COR-L47 (cell line): ENCODE results near the gene EPN2.

Experiments used
- DNase-seq: peaks from one replicate; lab custom pipeline; 2025; lab: John Stamatoyannopoulos, UW

EPN2 gene

DNA sequence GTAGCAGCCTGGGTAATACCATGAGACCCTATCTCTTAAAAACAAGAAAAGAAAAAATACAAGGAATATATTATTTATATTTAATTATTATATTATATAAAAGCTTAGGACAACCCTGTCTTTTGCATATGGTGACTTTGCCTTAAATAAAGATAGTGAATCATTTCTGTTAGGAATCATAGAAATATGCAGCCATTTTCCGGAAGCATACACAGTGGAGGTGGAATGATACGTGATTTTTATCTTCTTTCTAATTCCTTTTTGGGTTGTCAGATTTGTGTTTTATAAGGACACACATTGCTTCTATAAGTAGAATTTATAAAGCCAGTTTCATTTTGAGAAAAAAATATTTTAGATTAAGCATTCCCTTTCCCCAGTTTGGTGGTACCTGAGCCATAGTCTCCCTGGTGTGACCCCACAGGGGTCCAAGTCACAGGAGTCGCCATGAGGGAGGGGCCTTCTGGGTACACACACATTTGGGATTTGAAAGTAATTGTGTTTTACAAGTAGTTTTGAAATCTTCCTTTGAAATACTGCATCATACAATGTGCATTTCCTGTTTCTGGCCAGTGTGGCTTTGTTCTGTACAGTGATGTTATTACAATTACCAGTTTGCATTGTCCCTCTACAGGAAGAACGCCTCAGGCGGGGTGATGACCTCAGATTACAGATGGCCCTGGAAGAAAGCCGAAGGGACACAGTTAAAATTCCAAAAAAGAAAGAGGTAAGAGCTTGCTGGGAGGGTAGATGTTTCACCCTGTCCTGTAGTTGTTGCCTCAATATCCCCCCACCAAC lies 74.5 kb downstream of the EPN2 start:
- no peak for DNase-seq

DNA sequence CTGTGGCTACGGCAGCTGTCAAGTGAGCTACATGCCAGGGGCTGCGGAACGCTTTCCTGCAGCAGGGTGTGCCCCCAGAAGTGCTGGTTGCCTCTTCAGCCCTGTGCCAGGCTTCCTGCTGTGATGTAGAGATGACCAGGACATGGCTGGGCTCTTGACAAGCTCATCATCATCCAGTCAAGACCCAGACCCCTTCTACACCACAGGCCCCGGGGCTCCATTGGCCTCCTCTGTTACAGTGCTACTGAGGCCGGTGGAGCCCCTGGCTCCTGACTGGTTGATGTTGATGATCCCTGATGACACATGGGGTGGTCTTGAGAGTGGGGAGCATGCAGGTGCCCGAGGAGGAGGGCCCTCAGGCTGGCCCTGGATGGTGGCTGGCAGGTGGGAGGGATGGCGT lies 75.2 kb downstream of the EPN2 start:
- DNase-seq = no peak

DNA sequence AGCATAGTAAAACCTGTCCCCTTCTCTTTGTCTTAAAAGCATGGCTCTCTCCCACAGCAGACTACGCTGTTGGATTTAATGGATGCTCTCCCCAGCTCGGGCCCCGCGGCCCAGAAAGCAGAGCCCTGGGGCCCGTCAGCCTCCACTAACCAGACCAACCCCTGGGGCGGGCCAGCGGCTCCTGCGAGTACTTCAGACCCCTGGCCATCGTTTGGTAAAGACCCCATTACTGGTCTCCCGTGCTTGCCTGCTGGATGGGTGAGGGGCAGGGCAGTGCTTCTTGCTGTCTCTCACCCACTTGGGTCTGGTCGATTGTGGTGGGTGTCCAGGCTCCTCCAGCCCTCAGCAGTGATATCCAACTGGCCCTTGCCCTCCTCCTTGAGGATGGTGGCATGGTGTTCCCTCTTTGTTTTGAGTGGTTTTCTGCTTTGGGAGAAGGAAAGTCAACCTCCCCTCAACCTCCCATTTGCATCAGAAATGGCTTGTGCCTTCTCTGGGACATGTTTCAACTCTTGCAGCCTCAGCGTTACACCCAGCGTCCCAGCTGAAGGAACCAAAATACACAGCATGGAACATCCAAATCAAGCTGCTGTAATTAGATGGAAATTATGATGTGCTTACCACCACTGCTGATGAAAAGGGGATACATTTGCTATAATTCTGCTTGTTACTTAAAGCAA lies 76.0 kb downstream of the EPN2 start:
- DNase-seq = no peak

DNA sequence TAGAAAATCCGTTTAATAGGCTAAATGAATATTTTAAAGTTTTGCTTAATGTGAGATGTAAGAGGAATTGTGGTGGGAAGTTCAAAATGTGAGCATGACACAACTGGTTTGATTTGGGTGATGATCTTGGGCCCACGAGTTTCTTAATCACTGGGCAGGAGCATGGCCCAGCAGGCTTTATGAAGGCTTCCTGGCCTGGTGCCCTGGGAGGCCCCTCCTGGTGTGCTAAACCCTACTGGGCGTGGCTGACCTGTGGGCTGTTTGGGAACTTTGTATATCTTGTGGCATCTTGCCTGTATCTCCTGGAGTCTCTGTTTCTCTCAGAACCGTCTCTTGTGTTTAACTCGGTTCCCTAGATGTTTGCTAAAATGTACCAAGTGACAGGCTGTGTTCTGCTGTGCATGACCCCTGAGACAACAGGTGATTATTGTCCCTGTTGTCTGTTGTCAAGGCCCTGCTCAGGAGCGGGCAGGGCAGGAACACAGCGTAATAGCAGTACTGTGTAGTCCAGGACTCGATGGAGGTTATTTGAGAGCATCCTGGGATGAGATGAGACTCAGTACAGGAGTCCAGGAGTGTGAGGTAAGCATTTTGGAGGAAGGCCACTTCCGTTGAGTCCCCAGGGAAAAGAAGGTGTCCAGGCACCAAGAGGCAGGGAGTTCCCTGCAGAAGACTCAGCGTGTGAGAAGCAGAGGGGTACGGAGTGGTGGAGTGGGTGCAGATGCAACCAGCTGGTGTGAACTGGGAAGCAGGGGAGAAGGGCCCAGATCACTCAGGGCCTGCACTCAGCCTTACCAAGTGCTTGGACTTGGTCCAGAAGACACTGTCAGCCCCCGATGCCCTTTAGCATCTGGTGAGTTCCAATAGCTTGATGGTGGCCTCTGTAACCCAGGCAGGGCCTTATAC lies 76.8 kb downstream of the EPN2 start:
- no peak for DNase-seq

DNA sequence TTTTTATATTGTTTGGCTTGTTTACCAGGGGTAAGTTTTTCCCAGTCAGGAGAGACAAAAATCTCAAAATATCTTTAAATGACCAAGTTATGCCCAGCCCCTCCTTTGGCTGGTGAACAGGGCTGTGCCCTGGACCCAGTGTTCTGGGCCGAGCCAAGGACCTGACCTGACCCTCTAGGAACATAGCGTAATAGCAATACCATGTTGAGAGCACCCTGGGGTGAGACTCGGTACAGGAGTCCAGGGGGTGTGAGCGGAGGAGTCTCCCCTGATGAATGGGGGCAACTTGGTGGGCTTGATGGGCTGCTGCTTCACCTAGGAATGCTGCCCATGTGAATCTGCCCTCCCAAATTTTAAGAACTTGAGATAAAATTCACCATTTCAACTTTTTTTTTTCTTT lies 77.9 kb downstream of the EPN2 start:
- DNase-seq = no peak

DNA sequence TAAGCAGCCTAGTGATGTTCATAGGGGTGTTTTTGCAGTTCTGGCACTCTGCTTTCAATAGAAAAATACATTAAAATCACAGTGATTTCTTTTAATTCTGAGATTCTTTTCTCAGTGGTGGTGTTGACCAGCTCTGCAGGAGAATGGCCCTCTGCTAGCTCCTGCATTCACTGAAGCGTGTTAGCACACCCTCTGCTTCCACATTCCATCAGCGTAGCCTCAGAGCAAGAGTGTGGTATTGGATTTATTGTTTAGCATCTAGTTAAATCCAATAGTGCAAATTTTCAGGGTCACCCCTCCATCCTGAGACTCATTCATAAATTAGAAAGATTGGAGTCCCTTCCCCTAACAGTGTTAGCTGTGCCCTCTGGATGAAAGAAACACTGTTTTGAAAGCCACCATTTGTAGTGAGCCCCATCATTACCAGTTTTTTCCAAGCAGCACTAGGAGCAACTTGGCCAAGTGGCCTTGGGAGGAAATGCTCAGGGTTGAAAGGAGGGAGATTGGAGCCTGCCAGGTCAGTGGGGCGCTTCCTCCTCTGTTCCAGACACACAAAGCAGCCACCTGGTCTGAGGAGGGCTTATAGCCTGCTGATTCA lies 79.7 kb downstream of the EPN2 start:
- DNase-seq = no peak

DNA sequence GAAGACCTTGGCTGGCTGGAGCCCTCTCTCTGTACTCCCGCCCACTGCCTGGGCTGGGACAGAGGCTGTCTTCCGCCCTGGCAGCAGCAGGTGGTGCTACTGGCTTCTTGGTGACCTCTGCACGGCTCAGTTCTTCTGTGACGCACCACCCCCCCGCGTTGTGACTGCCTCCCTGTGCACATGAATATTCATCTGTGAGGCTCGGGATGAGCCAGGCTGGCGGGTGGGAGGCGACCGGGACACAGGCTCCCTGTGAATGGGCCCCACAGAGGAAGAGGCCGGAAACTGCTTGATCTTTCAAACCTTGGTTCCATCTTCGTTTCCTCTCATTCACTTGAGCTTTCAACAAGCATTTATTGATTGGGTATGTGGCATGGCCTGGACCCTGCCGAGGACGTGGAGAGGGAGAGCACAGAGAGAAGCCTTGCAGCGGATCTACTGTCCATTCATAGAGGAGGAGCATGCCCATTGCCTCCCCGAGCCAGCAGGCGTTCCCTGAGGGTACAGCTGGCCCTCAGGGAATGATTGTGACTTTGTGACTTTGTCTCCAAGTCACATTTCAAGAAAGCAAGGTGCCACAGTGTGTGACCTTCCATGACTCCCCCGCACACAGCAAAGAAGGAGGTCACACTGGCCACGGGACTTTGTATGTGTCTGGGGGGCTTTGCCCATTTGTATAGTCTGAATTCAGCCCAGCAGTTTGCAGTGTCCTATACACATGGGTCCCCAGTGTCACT lies 80.4 kb downstream of the EPN2 start:
- DNase-seq = no peak

DNA sequence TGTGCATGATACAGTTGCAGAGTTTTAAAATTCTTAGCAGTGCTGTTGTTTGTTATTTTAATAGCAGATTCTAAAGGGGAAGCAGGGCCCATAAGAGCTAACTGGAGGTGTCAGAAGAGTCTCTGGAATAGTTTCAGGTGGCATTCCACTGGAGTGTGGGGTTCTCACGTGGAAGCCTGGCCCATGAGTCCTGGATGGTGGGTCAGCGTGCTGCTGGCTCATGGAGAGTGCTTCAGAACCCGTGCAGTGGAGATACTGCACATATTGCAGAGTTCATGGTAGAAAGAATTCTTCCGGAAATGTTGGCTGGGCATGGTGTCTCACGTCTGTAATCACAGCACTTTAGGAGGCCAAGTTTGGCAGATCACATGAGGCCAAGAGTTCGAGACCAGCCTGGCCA lies 81.4 kb downstream of the EPN2 start:
- no peak for DNase-seq

DNA sequence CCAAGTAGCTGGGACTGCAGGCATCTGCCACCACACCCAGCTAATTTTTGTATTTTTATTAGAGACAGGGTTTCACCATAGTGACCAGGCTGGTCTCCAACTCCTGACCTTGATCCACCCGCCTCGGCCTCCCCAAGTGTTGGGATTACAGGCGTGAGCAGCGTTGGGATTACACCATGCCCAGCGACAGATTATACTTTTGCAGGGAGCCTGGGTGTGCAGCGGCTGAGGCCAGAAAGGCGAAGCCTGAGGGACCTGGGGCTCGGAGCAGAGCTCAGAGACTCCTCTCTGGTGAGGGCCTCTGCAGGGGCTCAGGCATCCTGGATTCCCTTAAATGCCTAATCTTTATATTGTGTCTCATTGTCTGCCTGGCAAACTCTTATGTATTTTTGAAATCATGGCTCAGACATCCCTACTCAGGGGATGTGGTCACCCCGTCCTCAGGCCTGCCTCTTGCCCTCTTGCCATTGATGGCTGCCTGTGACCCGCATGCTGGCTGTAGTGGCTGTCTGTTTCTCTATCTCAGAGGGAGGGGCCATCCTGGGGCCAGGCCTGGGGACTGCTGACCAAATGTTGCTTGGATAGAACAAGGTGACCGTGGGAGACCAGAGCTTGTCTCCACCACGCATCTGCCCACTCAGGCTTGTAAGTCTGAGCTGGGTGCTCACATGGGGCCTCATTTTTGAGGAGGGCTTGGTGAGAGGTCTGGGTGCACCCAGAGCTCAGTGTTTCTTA lies 82.8 kb downstream of the EPN2 start:
- DNase-seq = no peak

DNA sequence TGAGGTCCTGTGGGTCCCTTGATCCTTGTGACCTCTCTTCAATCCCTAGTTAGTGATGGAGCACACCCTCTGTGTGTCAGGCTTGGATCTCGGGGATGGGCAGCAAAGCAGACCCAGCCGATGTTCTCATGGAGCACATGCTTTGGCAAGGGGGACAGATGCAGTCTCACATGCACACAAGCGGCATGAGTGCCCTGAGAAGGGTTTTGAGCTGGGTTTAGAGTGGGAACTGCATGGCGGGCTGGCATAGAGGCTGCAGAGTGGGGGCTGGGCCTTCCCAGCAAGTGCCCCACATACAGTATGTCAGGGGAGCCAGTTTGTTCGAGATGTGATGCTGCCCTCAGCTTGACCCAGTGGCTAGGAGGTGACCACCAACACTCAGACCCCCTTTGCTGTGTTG lies 83.7 kb downstream of the EPN2 start:
- no peak for DNase-seq

DNA sequence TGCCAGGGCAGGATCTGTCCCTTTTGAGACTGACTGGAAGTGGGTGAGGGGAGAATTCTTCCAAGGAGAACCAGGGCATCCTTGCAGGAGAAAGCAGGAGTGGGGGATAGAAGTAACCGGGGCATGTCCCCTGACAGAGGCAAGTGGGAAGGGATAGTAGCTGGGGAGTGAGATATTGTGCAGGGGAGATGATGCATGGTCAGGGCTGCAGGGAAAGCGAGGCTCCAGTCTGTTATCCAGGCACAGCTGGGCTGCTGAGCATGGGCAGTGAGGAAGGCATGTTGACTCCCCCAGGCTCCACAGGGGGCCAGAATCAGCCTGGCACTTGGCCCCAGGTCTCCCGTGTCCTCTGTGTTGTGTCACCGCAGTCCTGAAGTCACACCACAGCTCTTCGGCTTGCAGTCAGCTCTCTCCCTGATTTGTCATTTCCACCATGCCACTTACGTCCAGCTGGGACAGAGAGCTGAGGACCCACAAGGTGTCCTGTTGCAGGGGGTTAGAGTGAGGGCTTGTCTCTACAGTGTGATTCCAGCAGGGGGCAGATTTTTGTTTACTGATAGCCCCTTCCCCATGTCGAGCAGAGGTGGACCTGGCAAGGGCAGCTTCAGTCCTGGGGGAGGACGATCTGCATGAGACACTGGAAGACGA lies 84.4 kb downstream of the EPN2 start:
- no peak for DNase-seq

DNA sequence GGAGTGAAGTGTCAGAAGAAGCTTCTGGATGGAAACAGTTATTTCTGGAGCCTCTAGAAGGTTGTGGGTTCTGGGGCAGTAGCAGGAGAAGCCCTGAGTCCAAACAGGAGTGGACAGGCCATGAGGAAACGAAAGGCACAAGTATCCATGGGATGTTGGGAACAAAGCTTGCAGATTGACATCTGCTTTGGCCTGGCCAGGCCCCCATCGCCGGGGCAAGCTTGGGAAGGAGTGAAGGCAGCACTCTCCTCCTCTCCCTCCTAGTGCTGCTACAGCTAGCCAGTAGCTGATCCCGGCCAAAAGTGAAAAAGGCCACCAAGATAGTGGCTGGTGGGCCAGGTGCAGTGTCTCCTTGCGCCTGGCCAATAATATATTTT lies 85.0 kb downstream of the EPN2 start:
- no peak for DNase-seq

DNA sequence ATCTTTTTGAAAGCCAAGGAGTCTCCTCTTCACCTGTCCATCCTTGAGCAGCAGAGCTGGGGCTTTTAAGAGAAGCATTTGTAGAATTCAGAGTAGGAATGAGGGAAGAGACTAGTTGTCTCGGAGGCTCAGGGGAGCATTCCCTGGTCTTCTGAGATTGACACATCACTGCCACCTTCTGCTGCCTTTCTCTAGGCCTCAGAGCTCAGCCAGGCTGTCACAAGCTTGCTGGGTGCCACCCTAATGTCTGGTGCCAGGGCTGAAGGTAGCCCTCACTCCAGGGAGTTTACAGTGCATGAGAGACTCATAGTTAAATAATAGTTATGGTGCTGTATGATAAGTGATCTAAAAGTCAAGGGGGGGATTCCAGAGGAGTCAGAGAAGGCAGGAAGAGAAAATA lies 85.7 kb downstream of the EPN2 start:
- DNase-seq = no peak

DNA sequence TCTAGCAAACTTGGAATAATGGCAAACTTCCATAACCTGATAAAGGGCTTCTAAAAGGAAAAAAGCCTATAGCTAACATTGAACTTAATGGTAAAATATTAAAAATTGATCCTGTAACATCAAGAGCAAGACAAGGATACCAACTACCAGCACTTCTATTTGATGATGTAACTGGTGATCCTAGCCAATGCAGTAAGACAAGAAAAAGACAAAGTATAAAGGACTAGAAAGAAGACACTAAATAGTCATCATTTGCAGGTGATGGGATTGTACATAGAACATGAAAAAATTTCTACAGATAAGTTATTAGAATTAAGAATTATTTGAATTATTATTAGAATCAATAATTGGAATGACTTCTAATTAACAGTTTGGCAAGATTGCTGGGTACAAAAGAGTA lies 88.4 kb downstream of the EPN2 start:
- no peak for DNase-seq

DNA sequence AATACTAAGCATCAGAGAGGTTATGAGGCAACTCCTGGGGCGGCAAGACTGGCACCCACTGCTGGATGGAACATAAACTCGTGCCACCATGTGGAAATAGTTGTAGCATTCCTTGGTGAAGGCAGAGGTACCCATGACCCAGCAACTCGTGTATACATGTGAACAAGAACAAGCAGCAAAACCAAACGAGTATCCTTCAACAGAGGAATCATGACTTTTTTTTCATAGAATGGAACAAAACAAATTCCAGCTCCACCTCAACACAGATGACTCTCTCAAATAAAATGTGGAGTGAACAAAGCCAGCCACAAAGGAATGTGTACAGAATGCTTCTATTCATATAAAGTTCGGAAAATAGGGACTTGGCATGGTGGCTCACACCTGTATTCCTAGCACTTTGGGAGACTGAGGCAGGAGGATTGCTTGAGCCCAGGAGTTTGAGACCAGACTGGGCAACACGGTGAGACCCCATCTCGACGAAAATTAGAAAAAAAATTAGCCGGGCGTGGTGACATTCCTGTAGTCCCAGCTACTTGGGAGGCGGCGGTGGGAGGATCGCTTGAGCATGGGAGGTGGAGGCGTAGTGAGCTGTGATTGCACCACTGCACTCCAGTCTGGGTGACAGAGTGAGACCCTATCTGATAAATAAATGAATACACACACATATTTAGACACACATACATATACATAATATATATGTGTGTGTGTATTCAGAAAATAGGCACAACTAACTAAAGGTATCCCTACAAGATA lies 90.0 kb downstream of the EPN2 start:
- DNase-seq = no peak

DNA sequence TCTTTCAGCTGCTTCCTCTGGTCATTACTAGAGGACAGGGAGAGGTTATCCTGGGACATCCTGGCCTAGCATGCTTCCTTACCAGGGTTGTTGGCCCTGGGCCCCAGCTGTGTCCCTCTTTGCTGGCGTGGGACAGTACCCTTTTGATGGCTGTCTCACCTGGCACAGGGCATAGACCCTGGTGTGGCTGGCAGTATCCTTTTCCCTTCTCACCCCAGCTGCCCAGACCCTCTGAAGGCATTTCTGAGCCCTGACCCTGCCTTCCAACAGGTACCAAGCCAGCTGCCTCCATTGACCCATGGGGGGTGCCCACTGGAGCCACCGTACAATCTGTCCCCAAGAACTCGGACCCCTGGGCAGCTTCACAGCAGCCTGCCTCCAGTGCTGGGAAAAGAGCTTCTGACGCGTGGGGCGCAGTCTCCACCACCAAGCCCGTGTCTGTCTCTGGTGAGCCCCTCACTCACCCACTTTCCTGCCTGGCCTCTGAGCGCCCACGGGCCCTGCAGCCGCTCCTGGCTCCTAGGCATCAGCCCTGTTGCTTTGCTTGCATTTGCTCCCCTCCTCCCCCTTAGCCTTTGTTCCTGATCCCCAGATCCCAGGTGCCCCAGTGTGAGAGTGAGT lies 91.4 kb downstream of the EPN2 start:
- no peak for DNase-seq

DNA sequence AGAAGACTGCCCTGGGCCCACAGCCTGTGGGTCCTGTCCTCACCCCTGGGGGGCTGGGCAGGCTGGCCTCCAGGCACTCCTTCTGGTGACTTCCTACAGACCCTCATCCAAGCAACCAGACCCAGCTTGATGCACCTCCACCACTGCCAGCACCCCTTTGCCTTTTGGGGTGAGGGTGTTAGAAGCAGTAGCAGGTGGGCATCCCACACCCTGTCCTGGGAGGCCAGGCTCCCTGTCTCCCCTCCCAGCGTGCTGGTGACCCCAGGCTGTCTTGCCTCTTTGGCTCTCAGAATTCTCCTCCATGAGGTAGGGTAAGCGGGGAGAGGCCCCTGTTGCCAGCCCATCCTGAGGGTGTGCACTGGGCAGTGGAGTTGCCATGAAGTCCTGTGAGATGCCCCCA lies 92.0 kb downstream of the EPN2 start:
- DNase-seq = no peak

DNA sequence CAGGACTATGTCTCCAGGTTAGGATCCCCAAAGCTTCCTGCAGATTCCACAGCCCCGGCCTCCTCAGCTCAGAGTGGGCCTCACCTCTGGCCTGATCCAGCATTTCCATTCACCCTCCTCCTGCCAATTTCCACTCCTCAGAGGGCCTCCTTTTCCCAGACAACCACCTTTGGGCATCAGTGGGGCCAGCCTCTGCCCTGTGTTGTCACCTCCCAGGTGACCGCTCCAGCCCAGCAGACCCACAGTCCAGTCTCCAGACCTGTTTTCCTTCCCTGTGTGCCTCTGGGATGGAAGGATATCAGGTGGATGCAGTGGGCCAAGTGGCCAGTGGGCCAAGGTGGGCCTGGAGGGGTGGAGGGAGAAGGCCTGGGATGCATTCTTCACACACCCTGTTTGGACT lies 92.7 kb downstream of the EPN2 start:
- no peak for DNase-seq

DNA sequence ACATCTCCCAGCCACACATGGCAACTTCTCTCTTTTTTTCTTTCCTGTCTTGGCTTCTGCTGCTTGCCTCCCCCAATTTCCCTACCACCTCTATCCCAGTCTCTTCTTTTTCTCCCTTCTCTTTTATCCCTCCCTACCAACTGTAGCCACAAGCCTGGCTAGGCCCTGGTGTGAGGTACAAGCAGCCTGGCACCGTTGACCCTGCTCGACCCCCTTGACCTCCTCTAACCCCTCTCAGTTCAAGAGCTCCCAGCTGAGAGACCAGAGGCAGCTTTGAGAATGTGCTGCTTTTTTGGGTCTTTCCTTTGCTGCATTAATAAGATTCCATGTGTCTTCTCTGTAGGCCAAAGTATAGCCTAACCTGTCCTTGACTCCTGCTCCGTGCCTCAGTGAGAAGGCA lies 93.1 kb downstream of the EPN2 start:
- DNase-seq = no peak
